ENCODE data around the gene MAMDC4.

DNA sequence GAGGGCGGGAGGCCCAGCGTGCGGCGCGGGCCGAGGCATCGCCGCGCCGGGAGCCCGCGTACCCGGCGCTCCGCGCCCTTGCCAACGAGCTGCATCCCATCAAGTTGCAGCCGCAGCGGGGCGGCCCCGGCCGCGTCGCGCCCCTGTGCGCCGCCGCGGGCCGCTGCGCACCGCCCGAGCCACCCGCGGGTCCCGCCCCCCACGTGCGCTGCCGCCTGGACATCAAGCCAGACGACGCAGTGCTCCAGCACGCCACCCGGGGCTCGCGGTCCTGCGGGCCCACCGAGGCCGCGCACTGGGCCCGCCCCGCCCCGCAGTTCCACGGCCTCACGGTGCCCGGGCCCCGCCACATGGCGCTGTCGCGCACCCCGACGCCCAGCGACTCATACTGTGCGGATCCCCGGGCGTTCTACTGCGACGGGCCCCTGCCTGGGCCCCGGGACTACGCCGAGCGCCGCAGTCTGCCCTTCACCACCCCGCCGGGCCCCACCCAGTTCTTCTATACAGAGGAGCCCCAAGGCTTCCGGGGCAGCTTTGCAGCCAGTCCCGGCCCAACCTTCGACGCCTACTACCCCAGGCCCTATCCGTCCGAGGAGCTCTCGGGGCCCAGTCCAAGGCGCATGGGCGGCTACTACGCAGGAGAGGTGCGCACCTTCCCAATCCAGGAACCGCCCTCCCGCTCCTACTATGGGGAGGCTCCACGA is 7.2 kb upstream of the MAMDC4 start:
- no peak for TF ChIP-seq EP300 (IDR thresholded peaks at IDR 0.05)
- TF ChIP-seq, protein P1, sequence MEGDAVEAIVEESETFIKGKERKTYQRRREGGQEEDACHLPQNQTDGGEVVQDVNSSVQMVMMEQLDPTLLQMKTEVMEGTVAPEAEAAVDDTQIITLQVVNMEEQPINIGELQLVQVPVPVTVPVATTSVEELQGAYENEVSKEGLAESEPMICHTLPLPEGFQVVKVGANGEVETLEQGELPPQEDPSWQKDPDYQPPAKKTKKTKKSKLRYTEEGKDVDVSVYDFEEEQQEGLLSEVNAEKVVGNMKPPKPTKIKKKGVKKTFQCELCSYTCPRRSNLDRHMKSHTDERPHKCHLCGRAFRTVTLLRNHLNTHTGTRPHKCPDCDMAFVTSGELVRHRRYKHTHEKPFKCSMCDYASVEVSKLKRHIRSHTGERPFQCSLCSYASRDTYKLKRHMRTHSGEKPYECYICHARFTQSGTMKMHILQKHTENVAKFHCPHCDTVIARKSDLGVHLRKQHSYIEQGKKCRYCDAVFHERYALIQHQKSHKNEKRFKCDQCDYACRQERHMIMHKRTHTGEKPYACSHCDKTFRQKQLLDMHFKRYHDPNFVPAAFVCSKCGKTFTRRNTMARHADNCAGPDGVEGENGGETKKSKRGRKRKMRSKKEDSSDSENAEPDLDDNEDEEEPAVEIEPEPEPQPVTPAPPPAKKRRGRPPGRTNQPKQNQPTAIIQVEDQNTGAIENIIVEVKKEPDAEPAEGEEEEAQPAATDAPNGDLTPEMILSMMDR (IDR thresholded peaks at IDR 0.05) = no peak
